GM18502 (cell line): ENCODE measurements around the gene PTTG1.

Source experiments
- ATAC-seq: cut with Tn5 transposase; IDR thresholded peaks from one replicate; pipeline ENCODE4 v1.9.1; 2021; ENCODE audit warnings: mild to moderate bottlenecking; ENCODE audit not compliant: unreplicated experiment, poor library complexity

Gene PTTG1

DNA sequence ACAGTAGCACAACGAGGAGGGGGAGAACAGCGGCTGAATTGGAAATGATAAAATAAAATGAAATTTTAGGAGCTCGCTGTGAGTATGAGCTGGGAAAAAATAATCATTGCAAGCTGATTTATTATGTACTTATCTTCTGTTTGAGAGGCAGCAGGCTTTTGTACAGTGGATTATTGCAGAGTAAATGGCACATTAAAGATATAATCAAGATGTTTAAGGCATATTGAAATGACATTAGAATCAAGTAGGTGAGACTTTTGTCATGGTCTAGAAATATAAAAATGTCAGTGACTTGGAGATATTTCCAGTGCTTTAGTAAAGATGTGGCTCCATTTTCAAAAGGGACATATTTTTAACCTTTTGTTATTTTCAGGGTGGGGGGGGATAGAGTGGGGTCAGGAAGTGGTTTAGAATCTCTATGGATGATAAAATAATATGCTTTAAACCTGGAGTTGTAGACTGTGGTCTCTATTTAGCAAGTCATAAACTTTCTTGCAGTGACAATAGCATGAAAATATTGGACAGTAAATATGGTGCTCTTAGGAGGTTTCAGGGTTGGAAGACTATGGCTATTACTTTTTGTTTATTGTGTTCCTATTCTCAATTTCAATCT, 46.8 kb downstream of the PTTG1 start:
- no peak for ATAC-seq

DNA sequence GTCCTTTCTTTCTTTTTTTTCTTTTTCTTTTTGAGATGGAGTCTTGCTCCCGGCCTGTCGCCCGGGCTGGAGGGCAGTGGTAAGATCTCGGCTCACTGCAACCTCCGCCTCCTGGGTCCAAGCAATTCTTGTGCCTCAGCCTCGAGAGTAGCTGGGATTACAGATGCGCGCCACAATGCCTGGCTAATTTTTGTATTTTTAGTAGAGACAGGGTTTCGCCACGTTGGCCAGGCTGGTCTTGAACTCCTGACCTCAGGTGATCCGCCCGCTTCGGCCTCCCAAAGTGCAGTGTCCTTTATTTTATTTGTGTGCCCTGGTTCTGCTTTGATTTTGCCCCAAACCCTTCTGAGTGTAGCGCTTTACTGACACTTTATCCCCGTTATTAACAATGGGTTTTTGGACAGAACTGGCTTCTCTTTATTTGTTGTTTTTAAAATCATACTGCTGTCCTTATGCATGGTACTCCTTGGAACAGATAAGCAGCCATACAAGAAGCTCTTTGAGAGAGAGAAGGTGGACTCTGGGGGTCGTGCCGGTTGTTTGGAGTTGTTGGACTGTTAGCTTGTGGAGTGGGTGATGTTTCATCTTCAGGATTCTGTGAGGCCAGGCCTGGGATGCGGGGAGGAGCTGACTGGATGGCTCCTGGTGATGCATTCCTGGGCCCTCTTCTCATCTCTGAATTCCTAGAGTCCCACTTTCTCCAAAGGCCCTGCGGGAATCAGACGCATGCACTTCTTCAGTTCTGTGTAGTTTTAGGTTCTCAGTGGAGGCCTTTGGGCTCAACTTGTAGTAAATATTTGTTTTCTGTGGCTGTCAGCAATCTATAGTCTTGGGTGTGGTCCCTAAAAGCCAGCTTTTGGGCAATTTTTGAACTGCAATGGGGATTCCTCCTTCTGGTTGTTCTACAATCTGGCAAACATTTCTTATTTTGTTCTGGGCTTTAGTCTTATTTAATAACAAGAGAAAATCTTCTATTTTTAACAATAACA, 47.8 kb downstream of the PTTG1 start:
- ATAC-seq = no peak

DNA sequence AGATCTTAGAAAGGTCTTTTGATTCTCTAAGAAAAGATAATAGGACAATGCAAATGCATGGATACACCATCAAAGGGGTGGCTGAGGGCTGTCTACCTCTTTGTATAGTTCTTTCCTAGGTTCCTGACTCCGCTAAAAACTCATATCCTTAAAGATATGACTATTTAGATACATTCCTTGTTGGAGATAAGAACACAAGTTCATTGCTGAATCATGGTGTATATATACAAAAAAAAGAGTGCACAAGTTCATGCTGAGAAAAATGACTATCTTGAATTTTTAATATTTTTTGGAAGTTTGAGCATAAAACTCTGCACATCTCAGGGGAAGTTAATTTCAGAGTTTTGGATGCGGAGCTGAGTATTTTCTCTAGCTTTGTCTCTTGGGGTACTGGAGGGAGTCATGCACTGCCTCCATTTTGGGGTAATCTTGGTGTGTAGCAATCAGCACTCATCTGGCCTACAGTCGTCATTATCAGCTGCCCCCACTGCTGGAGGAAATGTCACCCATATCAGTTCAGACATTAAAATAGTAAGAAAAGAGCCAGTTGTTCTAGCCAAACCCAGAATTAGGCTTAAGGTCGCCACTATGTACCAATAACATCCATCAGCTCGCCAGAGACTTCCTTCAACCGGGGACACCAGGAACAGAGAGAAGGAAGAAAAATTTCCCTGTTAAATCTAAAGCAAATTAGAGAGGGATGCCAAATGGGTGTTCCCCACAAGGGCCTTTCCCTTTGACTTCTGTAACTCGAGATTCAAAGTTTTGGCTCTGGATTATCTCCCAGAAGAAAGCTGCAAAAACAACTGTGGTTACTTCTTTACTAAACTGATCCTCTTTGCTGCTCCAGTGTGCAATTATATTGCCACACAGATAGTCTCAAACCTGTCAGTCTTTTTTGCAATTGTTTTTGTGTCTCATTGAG, 49.0 kb downstream of the PTTG1 start:
- ATAC-seq = no peak

DNA sequence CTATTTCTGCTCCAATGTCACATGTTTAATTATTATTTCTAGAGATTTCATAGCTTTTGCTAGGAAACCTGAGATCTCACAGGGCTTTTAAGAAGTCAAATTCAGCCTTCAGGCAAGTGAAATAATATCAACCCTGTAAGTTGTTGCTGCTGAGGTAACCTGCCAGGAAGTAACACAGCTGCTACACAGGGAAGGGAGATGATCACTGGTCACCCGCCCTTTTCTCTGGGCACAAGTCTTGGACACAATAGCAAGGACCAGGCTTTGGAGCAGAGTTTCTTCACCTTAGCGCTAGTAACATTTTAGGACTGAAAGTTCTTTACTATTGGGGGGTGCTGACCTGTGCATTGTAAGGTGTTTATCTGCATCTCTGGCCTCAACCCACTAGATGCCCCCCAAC, 50.1 kb downstream of the PTTG1 start:
- ATAC-seq = no peak

DNA sequence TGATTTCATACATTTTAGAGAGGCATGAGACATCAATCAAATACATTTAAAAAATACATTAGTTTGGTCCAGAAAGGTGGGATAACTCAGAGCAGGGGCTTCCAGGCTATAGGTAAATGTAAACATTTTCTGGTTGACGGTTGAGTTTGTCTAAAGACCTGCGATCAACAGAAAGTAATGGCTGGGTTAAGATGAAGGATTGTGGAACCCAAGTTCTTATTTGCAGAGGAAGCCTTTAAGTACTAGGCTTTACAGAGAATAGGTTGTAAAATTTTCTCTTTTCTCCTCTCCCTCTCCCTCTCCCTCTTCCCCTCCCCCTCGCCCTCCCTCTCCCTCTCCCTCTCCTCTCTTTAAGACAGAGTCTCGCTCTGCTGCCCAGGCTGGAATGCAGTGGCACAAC, 50.8 kb downstream of the PTTG1 start:
- no peak for ATAC-seq

DNA sequence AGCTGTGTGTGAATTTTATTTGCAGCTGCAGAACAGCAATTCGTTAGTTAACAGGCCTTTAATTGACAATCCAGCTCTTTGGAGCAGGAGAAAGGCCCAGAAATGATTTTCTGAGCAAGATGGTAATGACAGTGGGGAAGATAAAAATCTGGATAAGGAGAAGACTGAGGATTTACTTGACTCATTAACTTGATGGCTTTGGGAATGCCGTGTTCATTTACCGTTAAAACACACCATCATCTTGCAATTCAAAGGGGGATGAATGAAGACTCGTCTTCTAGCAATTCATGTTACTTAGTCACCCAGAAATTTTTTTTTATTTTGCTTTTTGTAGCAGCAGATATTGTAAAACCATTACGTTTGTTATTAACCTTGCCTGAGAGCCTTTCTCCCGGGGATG, 52.0 kb downstream of the PTTG1 start:
- no peak for ATAC-seq

DNA sequence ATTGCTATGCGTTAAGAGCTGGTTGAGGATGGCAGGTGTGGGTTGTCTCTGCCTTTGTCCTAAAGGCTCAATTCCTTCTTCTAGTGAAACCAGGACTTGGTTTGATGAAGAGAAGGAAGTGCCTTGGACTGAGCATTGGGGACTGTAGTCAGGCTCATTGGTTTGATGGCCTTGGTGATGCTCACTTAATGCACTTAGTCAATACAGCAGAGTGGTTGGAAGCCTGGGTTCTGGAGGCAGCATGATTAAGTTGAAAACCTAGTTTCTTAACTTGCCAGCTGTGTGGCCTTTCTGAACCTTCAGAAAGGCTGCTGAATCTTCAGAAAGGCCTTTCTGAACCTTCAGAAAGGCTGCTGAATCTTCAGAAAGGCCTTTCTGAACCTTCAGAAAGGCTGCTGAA, 52.4 kb downstream of the PTTG1 start:
- ATAC-seq = no peak

DNA sequence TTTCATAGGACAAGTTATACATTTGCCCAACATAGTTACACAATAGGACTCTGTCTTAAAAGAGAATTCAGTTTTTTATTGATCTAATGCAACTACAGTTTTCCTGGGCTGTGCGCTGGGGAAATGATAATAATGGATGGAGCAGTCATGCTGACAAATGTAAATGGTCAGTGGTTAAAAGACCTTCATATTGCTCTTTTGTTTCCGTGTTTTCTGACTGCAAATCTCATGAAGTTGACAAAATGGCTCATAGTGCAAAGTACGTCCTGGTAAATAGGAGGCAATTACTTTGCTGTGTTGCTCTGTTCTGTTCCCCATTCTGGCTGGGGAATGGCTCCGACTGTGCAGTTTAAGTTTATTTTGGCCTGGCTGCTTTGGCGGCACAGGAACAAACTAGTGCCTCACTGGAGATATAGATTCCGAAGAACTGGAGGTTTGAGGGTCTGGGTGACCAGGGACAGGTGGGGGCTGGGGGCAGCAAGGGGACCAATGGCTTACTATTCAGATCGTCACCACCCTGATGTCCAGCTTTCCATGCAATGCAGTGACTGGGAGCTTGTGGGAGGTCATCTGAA, 54.3 kb downstream of the PTTG1 start:
- ATAC-seq = no peak

DNA sequence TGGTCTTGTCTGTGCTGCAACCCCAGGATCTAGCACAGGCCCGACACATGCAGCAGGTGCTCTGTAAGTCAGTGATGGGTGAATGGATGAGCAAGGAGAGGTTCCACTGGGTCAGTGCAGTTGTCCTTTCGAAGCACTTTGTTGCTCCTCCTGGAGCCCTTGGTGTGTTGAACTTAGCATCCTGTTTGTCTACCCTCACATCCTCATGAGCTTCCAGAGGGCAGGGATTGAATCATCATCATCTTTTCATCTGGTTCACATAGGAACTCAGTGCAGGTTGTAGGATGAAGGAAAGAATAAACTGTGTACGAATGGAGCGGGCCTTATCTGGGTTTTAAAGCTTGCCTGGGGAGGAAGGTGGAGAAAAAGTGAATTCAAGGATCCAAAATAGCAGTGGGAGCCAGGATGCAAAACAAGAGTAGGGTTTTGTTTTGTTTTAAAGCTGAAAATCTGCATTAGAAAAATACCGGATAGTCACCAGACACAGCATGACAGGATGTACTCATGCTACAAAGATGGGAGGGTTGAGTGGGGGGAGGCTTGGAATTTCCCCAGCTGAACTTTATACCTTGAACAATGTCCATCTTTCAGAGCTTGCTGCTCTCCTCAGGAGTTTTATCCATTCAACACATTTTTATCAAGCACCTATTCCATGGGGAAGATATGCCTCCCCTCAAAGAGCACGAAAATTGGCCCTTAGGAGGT, 55.8 kb downstream of the PTTG1 start:
- ATAC-seq = no peak

DNA sequence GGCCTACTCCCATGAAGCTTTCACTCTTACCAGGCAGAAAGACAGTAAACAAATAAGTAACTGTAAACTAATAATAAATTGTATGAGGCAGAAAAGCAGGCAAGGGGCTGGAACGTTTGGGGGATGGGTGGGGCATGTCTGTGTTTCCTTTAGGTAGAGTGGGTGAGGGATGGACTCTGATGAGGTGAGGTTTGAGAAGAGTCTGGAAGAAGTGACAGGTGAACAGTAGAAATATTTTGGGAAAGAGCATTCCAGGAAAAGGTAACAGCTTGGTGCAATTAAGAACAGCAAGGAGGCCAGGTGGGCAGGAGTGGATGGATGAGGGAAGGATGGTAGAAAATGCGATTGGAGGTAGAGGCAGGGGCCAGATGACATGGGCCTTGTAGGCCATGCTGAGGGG, 56.5 kb downstream of the PTTG1 start:
- no peak for ATAC-seq
